HG03342 (cell line): Measurements from ENCODE around the gene TARDBP.
"Not testable (repeated sequence)": the region's sequence is repeated elsewhere in the genome, so short reads cannot be mapped to it uniquely, and the experiment has no call there.

Source experiments
- ATAC-seq: cut with Tn5 transposase; IDR thresholded peaks from one replicate; pipeline ENCODE4 v1.9.1; 2021; ENCODE audit warnings: mild to moderate bottlenecking, moderate library complexity; ENCODE audit not compliant: unreplicated experiment

The TARDBP gene

GRCh38 chr1:10992004-10992403, 20.4 kb upstream of the TARDBP start:
- ATAC-seq: not testable (repeated sequence)

GRCh38 chr1:10992864-10993263, 19.6 kb upstream of the TARDBP start:
- no peak for ATAC-seq

GRCh38 chr1:10996100-10996499, 16.4 kb upstream of the TARDBP start:
- no peak for ATAC-seq

- no peak for ATAC-seq
Observed at GRCh38 chr1:11000526-11000925, 11.9 kb upstream of the TARDBP start.

GRCh38 chr1:11013160-11013531, 692 bp downstream of the TARDBP start:
- ATAC-seq: no peak

GRCh38 chr1:11019358-11019757, 6.9 kb downstream of the TARDBP start:
- ATAC-seq: not testable (repeated sequence)

- ATAC-seq: no peak
Observed at GRCh38 chr1:11019971-11020370, 7.5 kb downstream of the TARDBP start.

GRCh38 chr1:11023201-11023600, 10.7 kb downstream of the TARDBP start:
- no peak for ATAC-seq

- ATAC-seq: no peak
Observed at GRCh38 chr1:11024154-11024873, 11.9 kb downstream of the TARDBP start.

GRCh38 chr1:11024874-11025203, 12.4 kb downstream of the TARDBP start:
- ATAC-seq: no peak

- no peak for ATAC-seq
Observed at GRCh38 chr1:11025618-11026017, 13.2 kb downstream of the TARDBP start.

GRCh38 chr1:11026052-11026451, 13.6 kb downstream of the TARDBP start:
- ATAC-seq: no peak

GRCh38 chr1:11026903-11027302, 14.4 kb downstream of the TARDBP start:
- ATAC-seq: no peak

- ATAC-seq: no peak
Observed at GRCh38 chr1:11027316-11027715, 14.9 kb downstream of the TARDBP start.

GRCh38 chr1:11028018-11028417, 15.6 kb downstream of the TARDBP start:
- ATAC-seq: no peak

GRCh38 chr1:11030865-11031264, 18.4 kb downstream of the TARDBP start:
- no peak for ATAC-seq

GRCh38 chr1:11031624-11032262, 19.3 kb downstream of the TARDBP start:
- no peak for ATAC-seq

- not testable (repeated sequence) for ATAC-seq
Observed at GRCh38 chr1:11037019-11037739, 24.7 kb downstream of the TARDBP start.

- ATAC-seq: no peak
Observed at GRCh38 chr1:11037740-11038182, 25.3 kb downstream of the TARDBP start.

GRCh38 chr1:11039351-11040104, 27.1 kb downstream of the TARDBP start:
- ATAC-seq: no peak

GRCh38 chr1:11040105-11040429, 27.6 kb downstream of the TARDBP start:
- ATAC-seq: not testable (repeated sequence)
